ENCODE data around the gene SLC25A21.

The SLC25A21 gene

DNA sequence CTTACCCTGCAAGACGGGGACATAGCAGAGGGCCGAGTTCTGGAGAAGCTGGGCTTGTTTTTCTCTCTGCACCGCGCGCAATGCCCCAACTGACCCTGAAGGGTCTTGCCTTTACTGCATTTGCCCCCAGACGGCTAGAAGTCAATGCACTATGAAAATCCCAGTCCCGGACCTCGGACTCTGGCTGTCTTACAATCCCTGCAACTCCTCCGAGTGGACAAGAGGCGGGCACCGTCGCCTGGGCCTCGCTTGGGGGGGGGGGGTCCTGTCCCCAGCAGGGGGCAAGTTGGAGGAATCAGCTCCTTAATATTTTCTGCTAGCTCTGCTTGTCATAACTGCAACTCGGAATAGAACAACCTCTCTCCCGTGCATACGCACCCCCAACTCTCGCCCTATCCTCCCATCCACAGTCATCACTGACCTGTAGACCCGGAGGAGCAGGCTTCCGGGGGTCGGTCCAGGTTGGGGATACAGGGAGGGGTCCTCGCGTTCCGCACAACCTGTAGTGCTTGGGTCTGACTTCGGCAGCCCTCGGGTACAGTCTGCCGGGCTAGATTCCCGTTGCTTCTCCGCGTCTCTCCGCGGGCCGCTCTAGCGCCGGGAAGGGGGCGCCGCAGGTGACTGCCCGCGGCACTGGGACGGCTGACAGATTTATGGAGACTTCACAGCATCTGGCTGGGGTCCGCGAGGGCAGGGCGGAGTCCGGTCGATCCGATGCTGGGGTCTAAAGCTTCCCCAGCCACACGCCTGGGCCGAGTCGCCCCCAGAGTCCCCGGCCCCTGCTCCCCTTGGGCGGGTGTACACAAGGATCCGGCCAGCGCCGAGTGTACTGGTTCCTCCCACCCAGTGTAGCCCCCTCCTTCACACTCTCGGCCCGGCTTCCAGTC is 514.0 kb downstream of the SLC25A21 start:
- no peak for DNase-seq

DNA sequence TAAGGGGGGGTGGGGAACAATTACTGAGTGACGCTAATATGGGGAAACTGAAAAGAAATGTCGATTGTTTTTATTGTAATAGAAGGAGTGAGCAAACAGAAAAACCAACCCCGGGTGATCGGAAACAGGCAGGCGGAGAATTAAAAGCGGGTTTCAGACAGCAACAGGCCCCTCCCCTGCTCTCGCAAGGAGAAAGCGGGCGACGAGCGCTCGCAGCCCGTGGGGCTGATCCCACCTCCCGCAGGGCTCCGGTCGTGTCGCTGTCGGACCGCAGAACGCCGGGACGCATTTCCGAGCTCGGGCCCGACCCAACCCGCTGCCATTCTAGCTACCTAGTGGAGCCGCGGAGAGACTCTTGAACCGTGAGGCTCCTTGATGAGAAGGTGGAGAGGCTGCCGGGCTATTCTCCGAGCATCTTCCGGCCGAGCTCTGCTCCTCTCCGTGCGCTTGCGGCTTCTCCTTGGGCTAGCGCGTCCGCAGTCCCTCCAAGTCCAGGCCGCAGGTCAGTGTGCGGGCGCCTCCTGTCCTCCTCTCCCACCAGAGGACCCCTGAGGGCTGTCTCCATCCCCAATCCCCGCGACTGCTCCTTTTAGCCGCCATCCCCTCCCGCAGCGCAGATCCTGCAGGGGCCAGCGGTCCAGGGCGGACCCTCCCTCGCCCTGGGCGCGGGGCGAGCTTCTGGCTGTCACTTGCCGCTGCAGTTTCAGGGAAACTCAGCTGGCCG is 514.8 kb downstream of the SLC25A21 start:
- DNase-seq: no peak

DNA sequence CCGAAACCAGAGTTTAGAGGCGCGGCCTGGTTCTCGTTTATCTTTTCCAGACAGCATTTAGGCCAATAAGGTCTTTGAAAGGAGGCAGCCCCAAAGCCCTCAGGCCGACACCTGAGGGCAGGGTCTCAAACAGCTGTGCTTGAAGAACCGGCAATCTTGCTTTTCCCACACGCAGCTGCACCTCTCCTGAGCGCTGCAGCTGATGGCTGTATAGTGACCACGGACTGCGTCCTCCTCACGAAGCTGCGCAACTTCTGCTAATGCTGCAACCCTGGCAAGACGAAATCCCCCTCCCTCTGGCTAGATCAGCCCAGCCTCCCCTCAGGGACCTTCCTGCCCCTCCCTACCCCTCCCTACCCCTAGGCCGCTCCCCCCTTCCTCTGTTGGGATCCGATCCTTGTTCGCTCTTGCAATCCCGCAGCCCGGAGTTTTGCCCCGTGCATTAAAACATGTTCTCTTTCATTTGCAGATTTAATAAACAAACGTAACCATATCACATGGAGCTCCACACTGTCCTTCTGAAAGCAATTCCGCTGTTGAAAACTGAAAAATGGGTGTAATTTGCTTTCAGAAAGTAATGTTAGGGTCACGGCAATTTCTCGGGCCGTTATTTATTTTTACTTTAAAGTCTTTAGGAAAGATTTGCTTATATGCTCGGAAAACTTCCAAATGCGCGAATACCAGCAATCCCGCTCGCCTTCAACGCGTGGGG is 515.6 kb downstream of the SLC25A21 start:
- DNase-seq: no peak

DNA sequence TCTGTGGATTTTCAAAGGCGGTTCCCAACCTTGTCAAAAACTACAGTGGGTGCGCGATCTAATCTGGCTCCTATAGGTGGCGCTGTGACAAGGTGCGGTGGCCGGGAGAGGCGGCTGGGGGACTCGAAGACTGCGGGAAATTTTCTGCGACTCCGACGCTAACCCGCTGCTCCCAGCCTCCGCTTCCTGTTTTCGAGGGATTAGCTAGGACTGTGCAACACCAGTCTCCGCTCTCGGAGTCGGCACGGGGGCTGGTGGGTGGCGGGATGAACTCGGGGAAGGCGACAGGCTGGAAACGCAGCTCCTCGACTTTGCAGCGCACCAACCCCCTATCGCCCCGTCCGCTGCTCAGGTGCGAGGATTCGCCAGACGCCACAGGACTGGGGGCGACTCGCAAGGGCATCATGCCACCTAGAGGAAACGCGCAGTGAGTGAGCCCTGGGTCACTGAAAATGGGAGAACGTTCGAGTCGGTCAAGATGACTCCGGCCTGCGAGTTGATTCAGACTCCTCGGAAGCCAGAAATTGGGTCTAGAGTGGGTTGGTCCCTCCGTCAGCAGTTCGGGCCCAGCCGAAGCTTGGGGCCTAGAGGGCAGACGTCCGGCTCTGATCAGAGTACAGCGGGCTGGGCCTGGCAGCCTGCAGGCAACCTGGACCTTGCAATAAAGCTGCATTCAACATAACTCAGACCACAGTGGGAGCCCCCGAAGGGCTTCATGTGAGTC is 516.3 kb downstream of the SLC25A21 start:
- no peak for DNase-seq

DNA sequence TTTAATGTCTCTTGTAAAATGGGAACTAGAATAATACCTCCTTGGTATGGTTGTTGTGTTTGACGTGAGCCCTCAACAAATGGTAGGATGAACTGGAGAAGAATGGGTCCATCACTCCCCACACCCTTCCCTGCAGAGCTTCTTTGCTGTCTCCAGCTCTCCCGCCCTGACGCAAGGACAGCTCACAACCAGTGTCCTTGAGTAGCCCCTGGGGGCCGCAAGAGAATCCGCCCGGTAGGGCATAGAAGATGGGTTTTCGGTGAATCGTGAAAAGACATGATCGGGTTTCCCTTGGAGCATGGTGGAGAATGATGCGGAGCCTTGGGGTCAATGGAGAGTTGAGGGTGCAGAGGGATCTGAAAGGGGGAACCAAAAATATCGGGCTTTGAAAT is 516.8 kb downstream of the SLC25A21 start:
- DNase-seq: no peak

DNA sequence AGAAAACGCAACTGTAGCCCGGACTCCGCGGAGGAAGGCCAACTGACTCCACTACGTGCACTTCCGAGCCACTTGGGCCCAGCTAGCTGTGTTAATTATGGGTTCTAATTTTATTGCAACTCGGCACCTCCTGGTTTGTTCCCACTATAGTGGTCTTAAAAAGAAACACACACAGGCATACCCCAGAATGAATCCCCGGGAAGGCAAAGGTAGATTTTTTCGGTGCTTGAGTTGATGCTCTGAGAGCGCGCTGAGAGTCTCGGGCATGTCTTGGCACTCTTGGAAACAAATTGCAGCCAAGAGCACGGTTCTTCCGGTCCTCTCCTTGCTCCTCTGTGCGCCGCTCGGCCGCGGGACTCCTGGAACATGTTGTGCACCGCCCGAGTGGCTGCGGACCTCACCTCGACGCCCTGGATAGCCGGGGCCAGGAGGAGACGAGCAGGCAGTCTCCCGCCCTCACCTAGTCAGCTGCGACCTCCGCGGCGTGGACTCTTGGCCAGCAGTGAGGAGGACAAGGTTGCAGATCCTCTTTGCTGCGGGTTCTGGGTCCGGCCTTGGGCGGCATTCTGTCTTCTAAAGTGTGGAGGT is 517.5 kb downstream of the SLC25A21 start:
- no peak for DNase-seq

DNA sequence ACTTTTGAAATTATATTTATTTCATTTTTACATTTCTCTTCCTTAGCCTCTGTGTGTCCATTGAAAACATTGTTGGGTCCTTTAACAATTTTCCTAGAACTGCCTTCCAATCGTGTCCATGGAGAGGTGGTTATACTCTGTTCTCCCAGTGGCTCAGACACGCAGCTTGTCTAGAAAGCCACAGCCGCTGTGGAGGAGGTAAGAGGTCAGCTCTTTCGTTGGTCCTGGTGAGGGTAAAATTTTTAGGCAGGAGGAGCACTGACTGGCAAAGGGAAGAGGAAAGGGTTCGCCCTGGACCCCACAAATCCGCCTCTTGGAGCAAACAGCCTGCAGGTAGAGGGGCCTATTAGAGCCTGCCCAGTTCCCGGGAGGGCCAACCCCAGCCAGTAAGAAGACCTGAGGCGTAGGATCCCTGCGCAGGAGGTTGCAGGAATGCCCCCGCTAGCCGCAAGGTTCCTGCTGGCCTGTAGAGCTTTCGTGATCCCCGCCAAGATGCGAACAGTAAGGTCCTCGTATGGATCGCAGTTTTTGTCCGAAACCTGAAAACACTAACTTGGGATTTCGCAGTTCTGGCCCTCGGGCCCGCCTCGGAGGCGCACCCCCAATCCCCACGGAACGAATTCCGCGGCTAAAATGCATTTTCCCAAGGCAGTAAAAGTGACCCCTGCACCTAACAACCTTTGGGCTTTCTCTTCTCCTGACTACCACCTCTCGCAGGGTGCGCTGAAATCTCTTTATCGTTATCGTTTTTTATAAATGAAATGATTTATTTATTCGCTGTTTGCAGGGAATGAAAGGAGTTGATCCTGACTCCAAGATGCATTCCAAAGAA is 518.2 kb downstream of the SLC25A21 start:
- DNase-seq: no peak

DNA sequence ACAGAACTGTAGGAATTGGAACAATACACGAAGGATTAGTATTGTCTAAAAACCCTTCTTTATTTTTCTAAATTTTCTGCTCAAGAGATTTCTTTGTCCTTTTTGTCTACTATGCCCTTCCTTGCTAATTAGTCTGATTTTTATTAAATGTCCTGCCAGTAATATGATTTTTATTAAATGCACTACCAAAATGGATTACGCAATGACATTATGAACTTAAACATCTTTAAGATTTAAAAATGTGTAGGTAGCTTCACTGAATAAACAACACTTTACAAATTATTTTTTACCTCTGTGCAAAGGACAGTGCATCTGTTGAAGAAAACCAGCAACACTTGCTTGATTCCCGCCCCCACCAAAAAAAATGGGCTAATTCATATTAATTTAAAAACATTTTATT is 519.0 kb downstream of the SLC25A21 start:
- DNase-seq: no peak

DNA sequence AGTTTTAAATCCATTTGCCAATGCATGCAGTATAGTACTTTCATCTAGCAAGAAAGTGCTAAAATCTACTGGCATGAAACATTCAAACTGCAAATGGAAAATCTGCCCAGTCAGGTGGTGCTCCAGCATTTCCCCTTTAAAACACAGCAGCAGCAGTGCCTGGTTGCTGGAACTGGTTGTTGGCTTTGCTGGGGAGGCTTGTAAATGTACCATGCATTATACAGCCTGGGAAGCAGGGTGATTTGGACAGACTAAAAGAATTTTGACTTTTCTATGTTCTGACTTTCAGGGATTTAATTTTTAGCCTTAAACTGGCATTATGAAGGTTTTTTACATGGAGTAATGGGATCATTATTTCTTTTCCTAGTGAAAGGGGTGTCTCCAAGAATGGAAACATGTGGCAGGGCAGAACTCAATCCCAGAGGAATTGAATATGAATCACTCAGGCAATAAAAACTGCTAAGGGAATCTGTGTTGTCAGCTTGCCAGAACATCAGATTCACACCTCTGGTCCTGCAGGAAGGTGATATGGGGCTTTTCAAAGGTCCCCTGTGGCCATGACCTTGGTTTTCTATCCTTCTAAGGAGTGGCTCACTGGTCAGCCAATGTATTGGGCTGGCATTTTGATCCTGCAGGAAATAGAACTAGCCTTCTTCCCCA is 519.7 kb downstream of the SLC25A21 start:
- no peak for DNase-seq

DNA sequence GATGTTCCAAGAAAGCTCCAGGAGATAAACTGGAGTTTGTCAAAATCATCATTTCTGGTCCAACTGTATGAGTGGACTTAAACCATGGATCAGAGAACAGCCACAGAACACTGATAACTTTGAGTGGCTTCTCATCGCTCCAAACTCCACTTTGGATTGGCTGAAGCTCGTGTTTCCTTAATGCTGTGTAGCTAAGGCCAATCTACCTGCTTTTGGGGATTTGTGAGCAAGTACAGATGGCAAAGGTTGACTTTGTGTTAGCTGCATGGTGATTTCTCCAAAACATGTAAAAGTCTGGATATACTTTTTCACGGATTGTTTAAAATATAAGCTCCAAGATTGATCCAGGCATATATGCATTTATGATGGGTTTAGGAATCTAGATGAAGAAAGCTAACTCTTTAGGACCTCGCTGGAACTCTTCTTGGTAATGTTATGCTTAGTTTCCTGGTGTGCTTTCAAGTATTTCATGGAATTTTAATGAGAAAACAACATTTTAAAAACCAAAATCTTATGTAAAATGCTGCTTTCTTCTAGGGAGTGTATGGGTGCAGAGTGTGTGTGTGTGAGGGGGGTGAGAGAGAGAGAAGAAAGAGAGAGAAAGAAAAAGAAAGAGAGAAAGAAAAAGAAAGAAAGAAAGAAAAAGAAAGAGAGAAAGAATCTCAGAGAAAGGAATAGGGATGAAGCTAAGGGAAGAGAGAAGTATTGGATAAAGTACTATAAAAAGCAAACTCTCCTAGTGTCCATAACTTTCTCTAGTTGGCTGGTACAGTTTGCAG is 522.3 kb downstream of the SLC25A21 start:
- DNase-seq: no peak

DNA sequence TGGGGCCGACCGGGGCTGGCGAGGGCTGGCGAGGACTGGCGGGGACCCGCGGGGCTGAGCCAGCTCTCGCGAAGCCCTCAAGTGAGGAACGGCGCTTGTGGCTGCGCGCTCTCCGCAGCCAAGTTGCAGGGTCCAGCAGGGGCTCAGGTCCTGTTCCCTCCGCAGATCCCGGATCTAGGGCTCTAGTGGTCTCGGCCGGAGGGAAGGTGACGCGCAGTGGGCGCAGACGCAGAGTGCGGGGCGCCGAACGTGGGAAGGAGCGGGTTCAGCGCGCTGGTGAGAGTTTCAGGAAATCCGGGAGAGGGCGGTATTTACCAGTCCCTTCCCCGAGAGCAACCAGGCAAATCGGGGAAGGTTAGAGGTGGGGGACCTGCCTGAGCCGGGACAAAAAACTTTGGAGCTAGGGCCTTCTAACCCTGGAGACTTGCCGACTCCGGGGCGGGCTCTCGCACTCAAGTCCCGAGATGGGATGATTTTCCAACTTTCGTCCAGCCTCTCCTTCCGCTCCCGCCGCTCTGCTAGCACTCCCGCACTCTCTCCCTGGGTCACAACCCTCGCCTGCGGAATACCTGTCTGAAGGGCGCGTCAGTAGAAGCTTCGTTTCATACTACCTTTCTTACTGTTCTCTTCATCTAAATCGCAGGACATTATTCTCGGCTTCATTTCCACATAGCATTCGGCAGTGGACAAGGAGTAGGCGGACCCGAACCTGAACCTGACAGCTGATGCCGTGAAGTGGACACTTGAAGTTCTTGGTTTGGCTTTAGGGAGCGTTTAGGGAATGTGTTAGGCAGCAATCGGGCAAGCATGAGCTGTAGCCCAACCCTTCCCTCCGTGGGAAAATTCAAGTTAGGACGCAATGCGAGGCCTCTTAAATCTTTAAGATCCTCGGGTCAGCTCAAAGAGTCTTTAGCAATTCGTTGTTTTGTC is 524.3 kb downstream of the SLC25A21 start:
- no peak for DNase-seq

DNA sequence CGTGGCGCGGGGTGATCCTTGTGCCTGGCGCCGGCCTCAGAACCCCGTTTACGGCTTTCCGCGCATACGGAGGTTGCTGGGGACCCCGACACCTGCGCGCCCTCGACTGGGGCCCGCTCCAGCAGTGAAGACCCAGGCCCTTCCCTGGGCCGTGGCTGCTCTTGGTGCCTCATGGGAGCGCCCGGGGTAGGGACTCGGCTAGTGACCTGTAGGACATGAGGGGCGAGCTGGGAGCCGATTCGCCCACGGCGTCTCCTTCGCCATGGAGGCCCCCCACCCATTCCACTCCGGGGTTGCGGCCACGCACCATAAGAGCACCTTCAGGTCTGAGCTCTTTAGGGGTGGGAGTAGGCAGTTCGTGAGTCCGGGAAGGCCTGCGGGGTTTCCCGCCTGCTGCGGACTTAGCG is 525.0 kb downstream of the SLC25A21 start:
- no peak for DNase-seq

DNA sequence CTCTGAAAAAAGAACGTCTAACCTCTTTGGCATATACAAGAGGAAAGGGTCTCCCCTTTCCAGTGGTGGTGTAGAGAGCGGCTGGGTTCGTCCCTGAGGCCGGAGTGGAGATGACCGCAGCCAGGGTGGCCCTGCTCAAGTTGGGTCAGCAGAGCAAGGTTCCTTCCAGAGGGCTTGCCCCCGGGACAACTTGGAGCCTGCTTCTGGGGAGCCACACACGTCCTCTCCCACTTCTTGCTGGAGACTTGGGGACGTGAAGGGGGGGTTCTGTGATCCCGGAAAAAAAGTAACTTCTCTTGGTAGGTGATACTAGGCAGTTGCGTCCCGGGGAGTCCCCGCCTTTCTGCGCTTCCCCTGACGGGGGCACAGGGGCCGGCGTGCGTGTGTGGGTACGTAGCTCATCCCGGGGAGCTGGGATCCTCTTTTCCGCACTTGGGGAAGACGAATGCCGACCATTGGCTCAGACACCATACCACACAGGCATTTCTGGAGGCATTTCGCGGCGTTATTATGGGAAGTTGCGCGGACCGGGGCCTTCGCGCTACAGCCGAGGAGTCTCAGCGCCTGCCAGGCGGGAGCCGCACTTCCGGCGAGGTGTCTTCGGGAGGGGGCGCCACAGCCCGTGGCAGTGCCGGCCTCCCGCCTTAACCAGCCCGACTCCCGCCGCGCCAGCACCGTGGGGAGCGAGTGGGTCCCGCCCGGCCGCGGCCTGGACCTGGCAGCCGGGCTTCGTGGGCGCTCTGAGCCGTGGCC is 525.6 kb downstream of the SLC25A21 start:
- DNase-seq: no peak

DNA sequence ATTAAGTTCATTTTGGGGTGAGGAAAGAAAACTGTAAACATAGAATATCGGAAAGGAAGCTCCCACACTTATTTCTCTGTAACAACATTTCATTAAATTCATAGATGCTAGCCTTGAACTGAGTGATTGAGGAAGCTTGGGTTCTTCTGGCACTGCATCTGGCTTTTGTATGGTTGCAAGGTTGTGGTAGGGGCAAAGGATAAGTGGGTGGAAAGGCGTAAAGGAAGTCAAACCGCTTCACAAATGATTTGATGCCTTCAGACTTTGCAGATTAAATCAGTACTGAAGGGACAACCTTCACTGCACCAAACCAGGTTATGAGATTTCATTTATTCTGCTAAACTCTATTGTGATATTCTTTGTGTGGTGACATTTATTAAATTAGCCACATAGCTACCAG is 538.8 kb downstream of the SLC25A21 start:
- no peak for DNase-seq

All from cerebellar nuclear complex (tissue), 1 donor.